WTC11 (cell line): Measurements from ENCODE around the gene CACNA1C. TPM values are rescaled to one million over a fixed set of nuclear protein-coding genes. Genes with fewer than 3 reads are reported as not detected.

ENCODE experiments used
- ATAC-seq: fragments of 200-7000 bp; cut with Tn5 transposase; 2 replicates; pipeline ENCODE4 v1.10.0; 2021; ENCODE audit warnings: mild to moderate bottlenecking, moderate library complexity
- CTCF ChIA-PET: fragments of 300-600 bp; sonication (Branson Sonifier 250); formaldehyde crosslinking; loops from one replicate; lab custom pipeline; 2021; ENCODE audit warnings: antibody characterized with exemption; lab: Charles Lee
- POLR2A ChIA-PET: fragments of 350-600 bp; sonication (Branson Sonifier 250); formaldehyde crosslinking; loops from one replicate; lab custom pipeline; 2021; ENCODE audit warnings: antibody characterized with exemption; lab: Charles Lee
- DNase-seq: peaks from one replicate; pipeline ENCODE4 v3.0.0; 2021; ENCODE audit warnings: low spot score
- H3K27ac Mint-ChIP-seq: 2 replicates; pipeline ENCODE4 v1.8.0; 2021; ENCODE audit warnings: mixed read lengths
- H3K27me3 Mint-ChIP-seq: 2 replicates; pipeline ENCODE4 v1.8.0; 2021; ENCODE audit warnings: low read depth, mild to moderate bottlenecking, moderate library complexity, mixed read lengths
- H3K36me3 Mint-ChIP-seq: 2 replicates; pipeline ENCODE4 v1.8.0; 2021; ENCODE audit warnings: mixed read lengths
- H3K4me1 Mint-ChIP-seq: 2 replicates; pipeline ENCODE4 v1.8.0; 2022; ENCODE audit warnings: mixed read lengths
- H3K4me3 Mint-ChIP-seq: 2 replicates; pipeline ENCODE4 v1.8.0; 2021; ENCODE audit warnings: mild to moderate bottlenecking, moderate library complexity, mixed read lengths
- H3K9me3 Mint-ChIP-seq: 2 replicates; pipeline ENCODE4 v1.8.0; 2021; ENCODE audit warnings: mixed read lengths
- ATF1 ChIP-seq: sonication (generic); formaldehyde crosslinking; IDR thresholded peaks from 2 replicates; pipeline ENCODE4 v1.8.1; 2023; ENCODE audit warnings: mild to moderate bottlenecking, moderate library complexity, missing genetic modification reagents
- ATF2 ChIP-seq: sonication (generic); formaldehyde crosslinking; IDR thresholded peaks from 2 replicates; pipeline ENCODE4 v1.8.1; 2022; ENCODE audit warnings: low read depth, missing genetic modification reagents, borderline replicate concordance
- CBFB ChIP-seq: sonication (generic); formaldehyde crosslinking; IDR thresholded peaks from 2 replicates; pipeline ENCODE4 v1.8.1; 2022; ENCODE audit warnings: mild to moderate bottlenecking, low read depth, missing genetic modification reagents
- ESRRA ChIP-seq: sonication (generic); formaldehyde crosslinking; IDR thresholded peaks from 2 replicates; pipeline ENCODE4 v1.8.1; 2022; ENCODE audit warnings: mild to moderate bottlenecking, missing genetic modification reagents, borderline replicate concordance
- ETV6 ChIP-seq: sonication (generic); formaldehyde crosslinking; IDR thresholded peaks from 2 replicates; pipeline ENCODE4 v1.8.1; 2022; ENCODE audit warnings: mild to moderate bottlenecking, missing genetic modification reagents
- FOXJ3 ChIP-seq: sonication (generic); formaldehyde crosslinking; IDR thresholded peaks from 2 replicates; pipeline ENCODE4 v1.9.0; 2021; ENCODE audit warnings: missing genetic modification reagents, mild to moderate bottlenecking, borderline replicate concordance
- FOXP1 ChIP-seq: sonication (generic); formaldehyde crosslinking; IDR thresholded peaks from 2 replicates; pipeline ENCODE4 v1.8.0; 2022; ENCODE audit warnings: missing genetic modification reagents, mild to moderate bottlenecking, moderate library complexity, borderline replicate concordance
- GRHL2 ChIP-seq: fragments of 250-450 bp; sonication (Bioruptor Pico); IDR thresholded peaks from 2 replicates; pipeline ENCODE4 v1.8.0; 2022; ENCODE audit warnings: mild to moderate bottlenecking, moderate library complexity; ENCODE audit not compliant: insufficient replicate concordance, severe bottlenecking
- IRF1 ChIP-seq: sonication (generic); formaldehyde crosslinking; IDR thresholded peaks from 2 replicates; pipeline ENCODE4 v1.8.0; 2023; ENCODE audit warnings: missing genetic modification reagents
- KAT7 ChIP-seq: sonication (generic); formaldehyde crosslinking; IDR thresholded peaks from 2 replicates; pipeline ENCODE4 v1.8.1; 2023; ENCODE audit warnings: missing genetic modification reagents, mild to moderate bottlenecking, borderline replicate concordance
- MAX ChIP-seq: sonication (generic); formaldehyde crosslinking; IDR thresholded peaks from 2 replicates; pipeline ENCODE4 v1.8.0; 2022; ENCODE audit warnings: mild to moderate bottlenecking, missing genetic modification reagents
- MYBL2 ChIP-seq: sonication (generic); formaldehyde crosslinking; IDR thresholded peaks from 2 replicates; pipeline ENCODE4 v1.8.1; 2023; ENCODE audit warnings: mild to moderate bottlenecking, moderate library complexity, missing genetic modification reagents
- NFE2L1 ChIP-seq: sonication (generic); formaldehyde crosslinking; IDR thresholded peaks from 2 replicates; pipeline ENCODE4 v1.8.1; 2023; ENCODE audit warnings: missing genetic modification reagents
- NR2C2 ChIP-seq: sonication (generic); formaldehyde crosslinking; IDR thresholded peaks from 2 replicates; pipeline ENCODE4 v1.8.0; 2022; ENCODE audit warnings: mild to moderate bottlenecking, missing genetic modification reagents
- SP1 ChIP-seq: sonication (generic); formaldehyde crosslinking; conservative IDR thresholded peaks from 2 replicates; pipeline ENCODE4 v1.8.1; 2022; ENCODE audit warnings: missing genetic modification reagents
- TEAD1 ChIP-seq: sonication (generic); formaldehyde crosslinking; IDR thresholded peaks from 2 replicates; pipeline ENCODE4 v1.8.0; 2022; ENCODE audit warnings: mild to moderate bottlenecking, missing genetic modification reagents
- USF1 ChIP-seq: sonication (generic); formaldehyde crosslinking; IDR thresholded peaks from 2 replicates; pipeline ENCODE4 v1.8.0; 2022; ENCODE audit warnings: mild to moderate bottlenecking, missing genetic modification reagents
- ZNF138 ChIP-seq: sonication (generic); formaldehyde crosslinking; conservative IDR thresholded peaks from 2 replicates; pipeline ENCODE4 v1.8.1; 2022; ENCODE audit warnings: mild to moderate bottlenecking, moderate library complexity, missing genetic modification reagents
- ZNF232 ChIP-seq: sonication (generic); formaldehyde crosslinking; IDR thresholded peaks from 2 replicates; pipeline ENCODE4 v1.8.0; 2022; ENCODE audit warnings: mild to moderate bottlenecking, missing genetic modification reagents
- ZNF281 ChIP-seq: sonication (generic); formaldehyde crosslinking; IDR thresholded peaks from 2 replicates; pipeline ENCODE4 v1.8.0; 2023; ENCODE audit warnings: mild to moderate bottlenecking, missing genetic modification reagents
- ZNF512 ChIP-seq: sonication (generic); formaldehyde crosslinking; IDR thresholded peaks from 2 replicates; pipeline ENCODE4 v1.8.1; 2022; ENCODE audit warnings: missing genetic modification reagents, borderline replicate concordance
- total RNA-seq: library from RNA; stranded (reverse); gene quantifications from 3 replicates; pipeline ENCODE4 v1.2.3, GENCODE V29; 2021
- TF ChIP-seq, protein P1 (sequence below): sonication (generic); formaldehyde crosslinking; IDR thresholded peaks from 2 replicates; pipeline ENCODE4 v1.8.0; 2022; ENCODE audit warnings: missing genetic modification reagents
- TF ChIP-seq, protein P2 (sequence below): sonication (generic); formaldehyde crosslinking; IDR thresholded peaks from 2 replicates; pipeline ENCODE4 v1.8.1; 2023; ENCODE audit warnings: mild to moderate bottlenecking, missing genetic modification reagents, moderate library complexity

Gene CACNA1C
- total RNA-seq, 1 experiment from 2014 or later = 1.7 TPM

GRCh38 chr12:2027351-2027750 lies 25.4 kb upstream of the CACNA1C start:
- Mint-ChIP-seq H3K9me3 (no peaks in the 10 kb centered on the region; the same call in 1 of the 2 replicates), H3K4me1 (peaks cover 6% of the 10 kb centered on the region), H3K36me3 (no peaks in the 10 kb centered on the region), H3K4me3 (no peak overlapping the region), H3K27me3 (no peaks in the 10 kb centered on the region), H3K27ac (no peak overlapping the region)
- no peak for TF ChIP-seq MAX (CRISPR knock-in tag)
- TF ChIP-seq IRF1 (CRISPR knock-in tag) = no peak
- no peak for TF ChIP-seq ZNF281
- no peak for TF ChIP-seq ESRRA (CRISPR knock-in tag)
- no peak for TF ChIP-seq ETV6 (CRISPR knock-in tag)
- TF ChIP-seq KAT7 (CRISPR knock-in tag) = no peak
- no peak for TF ChIP-seq NR2C2 (CRISPR knock-in tag)
- TF ChIP-seq ATF2 (CRISPR knock-in tag) = no peak
- TF ChIP-seq, protein P1, sequence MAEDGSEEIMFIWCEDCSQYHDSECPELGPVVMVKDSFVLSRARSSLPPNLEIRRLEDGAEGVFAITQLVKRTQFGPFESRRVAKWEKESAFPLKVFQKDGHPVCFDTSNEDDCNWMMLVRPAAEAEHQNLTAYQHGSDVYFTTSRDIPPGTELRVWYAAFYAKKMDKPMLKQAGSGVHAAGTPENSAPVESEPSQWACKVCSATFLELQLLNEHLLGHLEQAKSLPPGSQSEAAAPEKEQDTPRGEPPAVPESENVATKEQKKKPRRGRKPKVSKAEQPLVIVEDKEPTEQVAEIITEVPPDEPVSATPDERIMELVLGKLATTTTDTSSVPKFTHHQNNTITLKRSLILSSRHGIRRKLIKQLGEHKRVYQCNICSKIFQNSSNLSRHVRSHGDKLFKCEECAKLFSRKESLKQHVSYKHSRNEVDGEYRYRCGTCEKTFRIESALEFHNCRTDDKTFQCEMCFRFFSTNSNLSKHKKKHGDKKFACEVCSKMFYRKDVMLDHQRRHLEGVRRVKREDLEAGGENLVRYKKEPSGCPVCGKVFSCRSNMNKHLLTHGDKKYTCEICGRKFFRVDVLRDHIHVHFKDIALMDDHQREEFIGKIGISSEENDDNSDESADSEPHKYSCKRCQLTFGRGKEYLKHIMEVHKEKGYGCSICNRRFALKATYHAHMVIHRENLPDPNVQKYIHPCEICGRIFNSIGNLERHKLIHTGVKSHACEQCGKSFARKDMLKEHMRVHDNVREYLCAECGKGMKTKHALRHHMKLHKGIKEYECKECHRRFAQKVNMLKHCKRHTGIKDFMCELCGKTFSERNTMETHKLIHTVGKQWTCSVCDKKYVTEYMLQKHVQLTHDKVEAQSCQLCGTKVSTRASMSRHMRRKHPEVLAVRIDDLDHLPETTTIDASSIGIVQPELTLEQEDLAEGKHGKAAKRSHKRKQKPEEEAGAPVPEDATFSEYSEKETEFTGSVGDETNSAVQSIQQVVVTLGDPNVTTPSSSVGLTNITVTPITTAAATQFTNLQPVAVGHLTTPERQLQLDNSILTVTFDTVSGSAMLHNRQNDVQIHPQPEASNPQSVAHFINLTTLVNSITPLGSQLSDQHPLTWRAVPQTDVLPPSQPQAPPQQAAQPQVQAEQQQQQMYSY (CRISPR knock-in tag) = no peak
- TF ChIP-seq NFE2L1 (CRISPR knock-in tag) = no peak
- TF ChIP-seq ATF1 = no peak
- no peak for TF ChIP-seq ZNF512 (CRISPR knock-in tag)
- no peak for TF ChIP-seq CBFB (CRISPR knock-in tag)
- no peak for TF ChIP-seq GRHL2 (CRISPR knock-in tag)
- TF ChIP-seq MYBL2 = no peak
- ATAC-seq (no peak), DNase-seq (no peak)
- POLR2A ChIA-PET = no interaction called here
- CTCF ChIA-PET = interaction anchor here (1.0 to 1.2 kb wide), 2 partner anchors 22 to 375 kb away, joined by 4 read pairs; no protein-coding TSS in a partner anchor

DNA sequence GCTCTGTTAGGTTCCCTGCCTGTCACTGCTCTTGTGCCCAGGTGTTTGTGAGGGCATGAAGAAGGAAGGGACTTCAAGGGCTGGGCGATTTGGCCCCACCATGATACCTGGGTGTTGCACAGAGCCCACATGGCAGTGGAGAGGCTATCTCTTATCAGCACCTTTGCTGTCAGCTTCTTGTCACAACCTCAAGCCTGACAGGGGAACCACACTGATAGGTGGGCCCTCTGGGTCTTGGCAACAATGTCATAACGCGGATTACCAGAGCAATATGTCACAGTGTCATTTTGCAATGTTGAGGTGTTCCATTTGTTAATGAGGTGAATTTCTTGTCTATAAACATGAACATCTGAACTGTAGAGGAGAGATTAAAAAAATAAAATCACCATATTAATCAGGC lies 22.9 kb upstream of the CACNA1C start:
- ChIA-PET POLR2A (no interaction called here), CTCF (interaction anchor here (0.9 kb wide), 1 partner anchor 377 kb away, joined by 3 read pairs; no protein-coding TSS in a partner anchor)
- DNase-seq = no peak
- Mint-ChIP-seq H3K27me3 (peaks cover 22% of the 10 kb centered on the region), H3K4me1 (0 out of 2 replicates have a peak, but pooled peaks cover 3% of the 10 kb centered on the region), H3K4me3 (no peak overlapping the region), H3K36me3 (no peaks in the 10 kb centered on the region), H3K9me3 (no peaks in the 10 kb centered on the region), H3K27ac (no peak overlapping the region)
- no peak for ATAC-seq
- TF ChIP-seq NR2C2 (CRISPR knock-in tag) (no peak), USF1 (no peak), TEAD1 (no peak), ZNF232 (no peak), FOXJ3 (CRISPR knock-in tag) (no peak), ZNF138 (CRISPR knock-in tag) (no peak), SP1 (CRISPR knock-in tag) (no peak), FOXP1 (CRISPR knock-in tag) (no peak), IRF1 (CRISPR knock-in tag) (no peak)
- TF ChIP-seq, protein P2, sequence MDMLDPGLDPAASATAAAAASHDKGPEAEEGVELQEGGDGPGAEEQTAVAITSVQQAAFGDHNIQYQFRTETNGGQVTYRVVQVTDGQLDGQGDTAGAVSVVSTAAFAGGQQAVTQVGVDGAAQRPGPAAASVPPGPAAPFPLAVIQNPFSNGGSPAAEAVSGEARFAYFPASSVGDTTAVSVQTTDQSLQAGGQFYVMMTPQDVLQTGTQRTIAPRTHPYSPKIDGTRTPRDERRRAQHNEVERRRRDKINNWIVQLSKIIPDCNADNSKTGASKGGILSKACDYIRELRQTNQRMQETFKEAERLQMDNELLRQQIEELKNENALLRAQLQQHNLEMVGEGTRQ (CRISPR knock-in tag) = no peak
